ENCODE measurements around the gene MYH15. TPM values are rescaled to one million over a fixed set of nuclear protein-coding genes. Genes with fewer than 3 reads are reported as not detected.

The MYH15 gene
- total and polyA plus RNA-seq, 5 donors from 2014 or later = 0.03 to 0.12 TPM; not detected in 3

- H3K27me3 ChIP-seq (ENCODE audit: control insufficient read depth, insufficient read depth, low read length) = peaks cover 2% of the 10 kb centered on the region
- H3K9me3 ChIP-seq (ENCODE audit: control insufficient read depth in 2 of 2, low read length in 2 of 2) = no peaks in the 10 kb centered on the region
- no peak overlapping the region for H3K27ac ChIP-seq (ENCODE audit: insufficient read depth, low read length, poor library complexity, severe bottlenecking)
- no peaks in the 10 kb centered on the region for H3K4me1 Mint-ChIP-seq
- no peaks in the 10 kb centered on the region for H3K36me3 Mint-ChIP-seq
- no peaks in the 10 kb centered on the region for H3K4me1 ChIP-seq (ENCODE audit: control insufficient read depth, insufficient read depth, low read length, poor library complexity, severe bottlenecking)
- H3K9me3 Mint-ChIP-seq = no peaks in the 10 kb centered on the region
- ATAC-seq (ENCODE audit: low read depth in 2 of 2) (no peak), DNase-seq (no peak)
- peaks cover 12% of the 10 kb centered on the region for H3K27me3 Mint-ChIP-seq
- H3K4me3 Mint-ChIP-seq = no peak overlapping the region
- H3K27ac Mint-ChIP-seq = no peak overlapping the region
- no peaks in the 10 kb centered on the region for H3K36me3 ChIP-seq (ENCODE audit: control insufficient read depth, insufficient read depth, low read length)
- H3K4me3 ChIP-seq (ENCODE audit: low read depth, low read length) = no peak overlapping the region
These were observed 98.2 kb downstream of the MYH15 start for GRCh38 chr3:108412121-108412750.

GRCh38 chr3:108410531-108410984, 99.8 kb downstream of the MYH15 start:
- Histone ChIP-seq H3K4me1 (ENCODE audit: control insufficient read depth, insufficient read depth, low read length, poor library complexity, severe bottlenecking) (no peaks in the 10 kb centered on the region), H3K36me3 (ENCODE audit: control insufficient read depth, insufficient read depth, low read length) (no peaks in the 10 kb centered on the region), H3K27me3 (ENCODE audit: control insufficient read depth, insufficient read depth, low read length) (peaks cover 2% of the 10 kb centered on the region), H3K4me3 (ENCODE audit: low read depth, low read length) (no peak overlapping the region), H3K9me3 (ENCODE audit: control insufficient read depth in 2 of 2, low read length in 2 of 2) (no peaks in the 10 kb centered on the region), H3K27ac (ENCODE audit: insufficient read depth, low read length, poor library complexity, severe bottlenecking) (no peak overlapping the region)
- Mint-ChIP-seq H3K9me3 (no peaks in the 10 kb centered on the region), H3K36me3 (no peaks in the 10 kb centered on the region), H3K4me3 (no peak overlapping the region), H3K4me1 (no peaks in the 10 kb centered on the region), H3K27me3 (peaks cover 9% of the 10 kb centered on the region), H3K27ac (no peak overlapping the region)
- ATAC-seq (ENCODE audit: low read depth in 2 of 2) (no peak), DNase-seq (no peak)

- ATAC-seq (ENCODE audit: low read depth in 2 of 2) = no peak
- no peak overlapping the region for H3K27ac ChIP-seq (ENCODE audit: insufficient read depth, low read length, poor library complexity, severe bottlenecking)
- Mint-ChIP-seq H3K27ac (no peak overlapping the region), H3K9me3 (no peaks in the 10 kb centered on the region), H3K4me1 (no peaks in the 10 kb centered on the region), H3K4me3 (no peak overlapping the region), H3K36me3 (no peaks in the 10 kb centered on the region), H3K27me3 (peaks cover 9% of the 10 kb centered on the region)
- H3K9me3 ChIP-seq (ENCODE audit: control insufficient read depth in 2 of 2, low read length in 2 of 2) = no peaks in the 10 kb centered on the region
- no peaks in the 10 kb centered on the region for H3K4me1 ChIP-seq (ENCODE audit: control insufficient read depth, insufficient read depth, low read length, poor library complexity, severe bottlenecking)
- H3K36me3 ChIP-seq (ENCODE audit: control insufficient read depth, insufficient read depth, low read length) = no peaks in the 10 kb centered on the region
- H3K27me3 ChIP-seq (ENCODE audit: control insufficient read depth, insufficient read depth, low read length) = peaks cover 2% of the 10 kb centered on the region
- DNase-seq = no peak
- H3K4me3 ChIP-seq (ENCODE audit: low read depth, low read length) = no peak overlapping the region
These were observed 100.6 kb downstream of the MYH15 start for GRCh38 chr3:108409800-108410178.

GRCh38 chr3:108408883-108409799, 101.3 kb downstream of the MYH15 start:
- no peak overlapping the region for H3K4me3 Mint-ChIP-seq
- no peak overlapping the region for H3K27ac ChIP-seq (ENCODE audit: insufficient read depth, low read length, poor library complexity, severe bottlenecking)
- no peaks in the 10 kb centered on the region for H3K36me3 ChIP-seq (ENCODE audit: control insufficient read depth, insufficient read depth, low read length)
- H3K9me3 ChIP-seq (ENCODE audit: control insufficient read depth in 2 of 2, low read length in 2 of 2) = no peaks in the 10 kb centered on the region
- H3K27ac Mint-ChIP-seq = no peak overlapping the region
- H3K27me3 ChIP-seq (ENCODE audit: control insufficient read depth, insufficient read depth, low read length) = peaks cover 2% of the 10 kb centered on the region
- ATAC-seq (ENCODE audit: low read depth in 2 of 2) = no peak
- no peak overlapping the region for H3K4me3 ChIP-seq (ENCODE audit: low read depth, low read length)
- no peaks in the 10 kb centered on the region for H3K9me3 Mint-ChIP-seq
- H3K4me1 ChIP-seq (ENCODE audit: control insufficient read depth, insufficient read depth, low read length, poor library complexity, severe bottlenecking) = no peaks in the 10 kb centered on the region
- H3K4me1 Mint-ChIP-seq = no peaks in the 10 kb centered on the region
- no peaks in the 10 kb centered on the region for H3K36me3 Mint-ChIP-seq
- no peak for DNase-seq
- H3K27me3 Mint-ChIP-seq = peaks cover 9% of the 10 kb centered on the region

GRCh38 chr3:108407886-108408285, 102.5 kb downstream of the MYH15 start:
- no peak for DNase-seq
- Mint-ChIP-seq H3K36me3 (no peaks in the 10 kb centered on the region), H3K4me3 (no peak overlapping the region), H3K27ac (no peak overlapping the region), H3K4me1 (no peaks in the 10 kb centered on the region), H3K27me3 (peaks cover 9% of the 10 kb centered on the region), H3K9me3 (no peaks in the 10 kb centered on the region)
- Histone ChIP-seq H3K4me1 (ENCODE audit: control insufficient read depth, insufficient read depth, low read length, poor library complexity, severe bottlenecking) (no peaks in the 10 kb centered on the region), H3K27ac (ENCODE audit: insufficient read depth, low read length, poor library complexity, severe bottlenecking) (no peak overlapping the region), H3K9me3 (ENCODE audit: control insufficient read depth in 2 of 2, low read length in 2 of 2) (no peaks in the 10 kb centered on the region), H3K27me3 (ENCODE audit: control insufficient read depth, insufficient read depth, low read length) (no peaks in the 10 kb centered on the region), H3K4me3 (ENCODE audit: low read depth, low read length) (no peak overlapping the region), H3K36me3 (ENCODE audit: control insufficient read depth, insufficient read depth, low read length) (no peaks in the 10 kb centered on the region)
- no peak for ATAC-seq (ENCODE audit: low read depth in 2 of 2)

- Mint-ChIP-seq H3K27me3 (peaks cover 3% of the 10 kb centered on the region), H3K4me3 (no peak overlapping the region), H3K4me1 (no peaks in the 10 kb centered on the region), H3K36me3 (no peaks in the 10 kb centered on the region), H3K27ac (peak overlapping the region in 1 of 3 donors; percentile 38), H3K9me3 (no peaks in the 10 kb centered on the region)
- ATAC-seq (ENCODE audit: low read depth in 2 of 2) = peak in 1 of 2 donors; percentile 88
- no peaks in the 10 kb centered on the region for H3K27me3 ChIP-seq (ENCODE audit: control insufficient read depth, insufficient read depth, low read length)
- peak in 2 of 3 donors; percentile 58 to 82 for DNase-seq
- no peaks in the 10 kb centered on the region for H3K9me3 ChIP-seq (ENCODE audit: control insufficient read depth in 2 of 2, low read length in 2 of 2)
- H3K4me3 ChIP-seq (ENCODE audit: low read depth, low read length) = no peak overlapping the region
- no peak overlapping the region for H3K27ac ChIP-seq (ENCODE audit: insufficient read depth, low read length, poor library complexity, severe bottlenecking)
- H3K36me3 ChIP-seq (ENCODE audit: control insufficient read depth, insufficient read depth, low read length) = no peaks in the 10 kb centered on the region
- H3K4me1 ChIP-seq (ENCODE audit: control insufficient read depth, insufficient read depth, low read length, poor library complexity, severe bottlenecking) = no peaks in the 10 kb centered on the region
These were observed 103.7 kb downstream of the MYH15 start for GRCh38 chr3:108406661-108407206.

- no peak overlapping the region for H3K27ac ChIP-seq (ENCODE audit: insufficient read depth, low read length, poor library complexity, severe bottlenecking)
- no peaks in the 10 kb centered on the region for H3K4me1 ChIP-seq (ENCODE audit: control insufficient read depth, insufficient read depth, low read length, poor library complexity, severe bottlenecking)
- no peak overlapping the region for H3K4me3 ChIP-seq (ENCODE audit: low read depth, low read length)
- no peaks in the 10 kb centered on the region for H3K36me3 Mint-ChIP-seq
- no peaks in the 10 kb centered on the region for H3K4me1 Mint-ChIP-seq
- H3K27me3 Mint-ChIP-seq = no peaks in the 10 kb centered on the region
- no peak overlapping the region for H3K4me3 Mint-ChIP-seq
- no peak overlapping the region for H3K27ac Mint-ChIP-seq
- no peaks in the 10 kb centered on the region for H3K27me3 ChIP-seq (ENCODE audit: control insufficient read depth, insufficient read depth, low read length)
- DNase-seq (no peak), ATAC-seq (ENCODE audit: low read depth in 2 of 2) (no peak)
- no peaks in the 10 kb centered on the region for H3K9me3 Mint-ChIP-seq
- no peaks in the 10 kb centered on the region for H3K9me3 ChIP-seq (ENCODE audit: control insufficient read depth in 2 of 2, low read length in 2 of 2)
- H3K36me3 ChIP-seq (ENCODE audit: control insufficient read depth, insufficient read depth, low read length) = no peaks in the 10 kb centered on the region
These were observed 104.2 kb downstream of the MYH15 start for GRCh38 chr3:108406063-108406660.
